ENCODE measurements around the gene EFNB2. TPM values are rescaled to one million over a fixed set of nuclear protein-coding genes. Genes with fewer than 3 reads are reported as not detected.

The EFNB2 gene
- total and polyA plus RNA-seq, 9 of the 15 experiments (the other 6 are each of a cell fraction or from before 2014, with no cell fraction given), result 0.01 to 0.29 (median 0.18) TPM

DNA sequence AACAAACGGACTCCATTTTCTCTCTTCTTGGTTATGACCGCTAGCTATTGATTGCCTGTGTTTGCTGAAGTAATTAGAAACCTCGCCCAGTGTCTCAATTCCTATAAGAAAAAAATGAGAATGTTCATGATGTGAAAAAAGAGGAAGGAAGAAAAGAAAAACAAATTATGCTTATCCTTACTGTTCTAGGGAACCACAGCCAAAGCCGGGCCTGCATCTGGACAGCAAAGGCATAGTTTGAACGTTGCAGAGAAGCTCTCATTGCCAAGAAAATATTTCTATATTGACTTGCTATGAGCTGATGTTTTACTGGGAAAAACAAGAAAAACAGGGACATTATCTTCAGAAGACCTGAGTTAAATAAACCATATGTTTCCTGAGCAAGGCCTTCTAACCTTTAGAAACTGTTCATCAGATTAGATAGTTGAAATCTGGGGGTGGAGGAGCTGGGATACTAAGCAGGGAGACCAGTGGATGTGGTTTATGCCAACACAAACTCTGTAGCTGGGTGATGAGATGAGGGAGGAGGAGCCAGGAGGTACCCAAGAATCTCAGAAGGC, 55.0 kb downstream of the EFNB2 start (continued):
- TF ChIP-seq, protein P1, sequence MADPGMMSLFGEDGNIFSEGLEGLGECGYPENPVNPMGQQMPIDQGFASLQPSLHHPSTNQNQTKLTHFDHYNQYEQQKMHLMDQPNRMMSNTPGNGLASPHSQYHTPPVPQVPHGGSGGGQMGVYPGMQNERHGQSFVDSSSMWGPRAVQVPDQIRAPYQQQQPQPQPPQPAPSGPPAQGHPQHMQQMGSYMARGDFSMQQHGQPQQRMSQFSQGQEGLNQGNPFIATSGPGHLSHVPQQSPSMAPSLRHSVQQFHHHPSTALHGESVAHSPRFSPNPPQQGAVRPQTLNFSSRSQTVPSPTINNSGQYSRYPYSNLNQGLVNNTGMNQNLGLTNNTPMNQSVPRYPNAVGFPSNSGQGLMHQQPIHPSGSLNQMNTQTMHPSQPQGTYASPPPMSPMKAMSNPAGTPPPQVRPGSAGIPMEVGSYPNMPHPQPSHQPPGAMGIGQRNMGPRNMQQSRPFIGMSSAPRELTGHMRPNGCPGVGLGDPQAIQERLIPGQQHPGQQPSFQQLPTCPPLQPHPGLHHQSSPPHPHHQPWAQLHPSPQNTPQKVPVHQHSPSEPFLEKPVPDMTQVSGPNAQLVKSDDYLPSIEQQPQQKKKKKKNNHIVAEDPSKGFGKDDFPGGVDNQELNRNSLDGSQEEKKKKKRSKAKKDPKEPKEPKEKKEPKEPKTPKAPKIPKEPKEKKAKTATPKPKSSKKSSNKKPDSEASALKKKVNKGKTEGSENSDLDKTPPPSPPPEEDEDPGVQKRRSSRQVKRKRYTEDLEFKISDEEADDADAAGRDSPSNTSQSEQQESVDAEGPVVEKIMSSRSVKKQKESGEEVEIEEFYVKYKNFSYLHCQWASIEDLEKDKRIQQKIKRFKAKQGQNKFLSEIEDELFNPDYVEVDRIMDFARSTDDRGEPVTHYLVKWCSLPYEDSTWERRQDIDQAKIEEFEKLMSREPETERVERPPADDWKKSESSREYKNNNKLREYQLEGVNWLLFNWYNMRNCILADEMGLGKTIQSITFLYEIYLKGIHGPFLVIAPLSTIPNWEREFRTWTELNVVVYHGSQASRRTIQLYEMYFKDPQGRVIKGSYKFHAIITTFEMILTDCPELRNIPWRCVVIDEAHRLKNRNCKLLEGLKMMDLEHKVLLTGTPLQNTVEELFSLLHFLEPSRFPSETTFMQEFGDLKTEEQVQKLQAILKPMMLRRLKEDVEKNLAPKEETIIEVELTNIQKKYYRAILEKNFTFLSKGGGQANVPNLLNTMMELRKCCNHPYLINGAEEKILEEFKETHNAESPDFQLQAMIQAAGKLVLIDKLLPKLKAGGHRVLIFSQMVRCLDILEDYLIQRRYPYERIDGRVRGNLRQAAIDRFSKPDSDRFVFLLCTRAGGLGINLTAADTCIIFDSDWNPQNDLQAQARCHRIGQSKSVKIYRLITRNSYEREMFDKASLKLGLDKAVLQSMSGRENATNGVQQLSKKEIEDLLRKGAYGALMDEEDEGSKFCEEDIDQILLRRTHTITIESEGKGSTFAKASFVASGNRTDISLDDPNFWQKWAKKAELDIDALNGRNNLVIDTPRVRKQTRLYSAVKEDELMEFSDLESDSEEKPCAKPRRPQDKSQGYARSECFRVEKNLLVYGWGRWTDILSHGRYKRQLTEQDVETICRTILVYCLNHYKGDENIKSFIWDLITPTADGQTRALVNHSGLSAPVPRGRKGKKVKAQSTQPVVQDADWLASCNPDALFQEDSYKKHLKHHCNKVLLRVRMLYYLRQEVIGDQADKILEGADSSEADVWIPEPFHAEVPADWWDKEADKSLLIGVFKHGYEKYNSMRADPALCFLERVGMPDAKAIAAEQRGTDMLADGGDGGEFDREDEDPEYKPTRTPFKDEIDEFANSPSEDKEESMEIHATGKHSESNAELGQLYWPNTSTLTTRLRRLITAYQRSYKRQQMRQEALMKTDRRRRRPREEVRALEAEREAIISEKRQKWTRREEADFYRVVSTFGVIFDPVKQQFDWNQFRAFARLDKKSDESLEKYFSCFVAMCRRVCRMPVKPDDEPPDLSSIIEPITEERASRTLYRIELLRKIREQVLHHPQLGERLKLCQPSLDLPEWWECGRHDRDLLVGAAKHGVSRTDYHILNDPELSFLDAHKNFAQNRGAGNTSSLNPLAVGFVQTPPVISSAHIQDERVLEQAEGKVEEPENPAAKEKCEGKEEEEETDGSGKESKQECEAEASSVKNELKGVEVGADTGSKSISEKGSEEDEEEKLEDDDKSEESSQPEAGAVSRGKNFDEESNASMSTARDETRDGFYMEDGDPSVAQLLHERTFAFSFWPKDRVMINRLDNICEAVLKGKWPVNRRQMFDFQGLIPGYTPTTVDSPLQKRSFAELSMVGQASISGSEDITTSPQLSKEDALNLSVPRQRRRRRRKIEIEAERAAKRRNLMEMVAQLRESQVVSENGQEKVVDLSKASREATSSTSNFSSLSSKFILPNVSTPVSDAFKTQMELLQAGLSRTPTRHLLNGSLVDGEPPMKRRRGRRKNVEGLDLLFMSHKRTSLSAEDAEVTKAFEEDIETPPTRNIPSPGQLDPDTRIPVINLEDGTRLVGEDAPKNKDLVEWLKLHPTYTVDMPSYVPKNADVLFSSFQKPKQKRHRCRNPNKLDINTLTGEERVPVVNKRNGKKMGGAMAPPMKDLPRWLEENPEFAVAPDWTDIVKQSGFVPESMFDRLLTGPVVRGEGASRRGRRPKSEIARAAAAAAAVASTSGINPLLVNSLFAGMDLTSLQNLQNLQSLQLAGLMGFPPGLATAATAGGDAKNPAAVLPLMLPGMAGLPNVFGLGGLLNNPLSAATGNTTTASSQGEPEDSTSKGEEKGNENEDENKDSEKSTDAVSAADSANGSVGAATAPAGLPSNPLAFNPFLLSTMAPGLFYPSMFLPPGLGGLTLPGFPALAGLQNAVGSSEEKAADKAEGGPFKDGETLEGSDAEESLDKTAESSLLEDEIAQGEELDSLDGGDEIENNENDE (IDR thresholded peaks at IDR 0.05; ENCODE audit: low read depth, low read length), result no peak
- TF ChIP-seq DACH1 (IDR thresholded peaks at IDR 0.05; ENCODE audit: partially characterized antibody) (no peak), ATF4 (CRISPR knock-in tag; IDR thresholded peaks at IDR 0.05) (no peak), ZBTB43 (CRISPR knock-in tag; IDR thresholded peaks at IDR 0.05) (no peak), CBX3 (IDR thresholded peaks at IDR 0.05; ENCODE audit: borderline replicate concordance in 1 of 2, low read length in 2 of 2) (no peak), XRCC5 (IDR thresholded peaks at IDR 0.05; ENCODE audit: low read depth, low read length) (no peak), KAT2B (IDR thresholded peaks at IDR 0.05; ENCODE audit: low read depth, low read length) (no peak), MLLT1 (IDR thresholded peaks at IDR 0.05) (no peak), CSDE1 (IDR thresholded peaks at IDR 0.05) (no peak), SRF (CRISPR knock-in tag; IDR thresholded peaks at IDR 0.05) (no peak)
- TF ChIP-seq, protein P2, sequence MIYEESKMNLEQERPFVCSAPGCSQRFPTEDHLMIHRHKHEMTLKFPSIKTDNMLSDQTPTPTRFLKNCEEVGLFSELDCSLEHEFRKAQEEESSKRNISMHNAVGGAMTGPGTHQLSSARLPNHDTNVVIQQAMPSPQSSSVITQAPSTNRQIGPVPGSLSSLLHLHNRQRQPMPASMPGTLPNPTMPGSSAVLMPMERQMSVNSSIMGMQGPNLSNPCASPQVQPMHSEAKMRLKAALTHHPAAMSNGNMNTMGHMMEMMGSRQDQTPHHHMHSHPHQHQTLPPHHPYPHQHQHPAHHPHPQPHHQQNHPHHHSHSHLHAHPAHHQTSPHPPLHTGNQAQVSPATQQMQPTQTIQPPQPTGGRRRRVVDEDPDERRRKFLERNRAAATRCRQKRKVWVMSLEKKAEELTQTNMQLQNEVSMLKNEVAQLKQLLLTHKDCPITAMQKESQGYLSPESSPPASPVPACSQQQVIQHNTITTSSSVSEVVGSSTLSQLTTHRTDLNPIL (CRISPR knock-in tag; IDR thresholded peaks at IDR 0.05), result no peak

All from K562 (cell line).